ENCODE data around the gene YY2. TPM values are rescaled to one million over a fixed set of nuclear protein-coding genes. Genes with fewer than 3 reads are reported as not detected.

The YY2 gene
- total and polyA plus RNA-seq, 8 donors, result 1.6 to 4.9 (median 4.6) TPM

GRCh38 chrX:21907260-21907659, 51.5 kb downstream of the YY2 start:
- Histone ChIP-seq H3K27ac (no peak overlapping the region), H3K36me3 (no peaks in the 10 kb centered on the region), H3K9me3 (no peaks in the 10 kb centered on the region), H3K4me3 (no peak overlapping the region), H3K4me1 (no peaks in the 10 kb centered on the region), H3K27me3 (no peaks in the 10 kb centered on the region)
- DNase-seq, result no peak
- ATAC-seq, result no peak
- TF ChIP-seq CTCF (IDR thresholded peaks at IDR 0.05), result no peak
- intact Hi-C loops (cut with DNase I), result no loop called here

Other genes starting within 250 kb of the YY2 start
- not detected for gene KLHL34, start 197.7 kb upstream of the YY2 start, total RNA-seq
- under 1 TPM; 0.10 to 0.37 (median 0.23) TPM for gene KLHL34, start 197.7 kb upstream of the YY2 start, polyA plus RNA-seq (ENCODE audit: insufficient read length in 6 of 6)
- gene SMPX, start 97.9 kb upstream of the YY2 start, total RNA-seq, result not detected
- gene SMPX, start 97.9 kb upstream of the YY2 start, polyA plus RNA-seq (ENCODE audit: insufficient read length in 6 of 6), result 1 to 10 TPM; 3.2 to 10.0 (median 7.7) TPM
- 10 to 100 TPM; 14.5 to 14.7 TPM for gene MBTPS2, start 16.4 kb upstream of the YY2 start, total RNA-seq
- 10 to 100 TPM; 22.6 to 26.5 (median 24.2) TPM for gene MBTPS2, start 16.4 kb upstream of the YY2 start, polyA plus RNA-seq (ENCODE audit: insufficient read length in 6 of 6)
- 10 to 100 TPM; 68.6 to 80.4 TPM for gene SMS, start 84.7 kb downstream of the YY2 start, total RNA-seq
- 100 to 1,000 TPM in 5 of 6 donors, 10 to 100 TPM in 1; 97.8 to 119 (median 112) TPM for gene SMS, start 84.7 kb downstream of the YY2 start, polyA plus RNA-seq (ENCODE audit: insufficient read length in 6 of 6)
- gene PHEX, start 176.3 kb downstream of the YY2 start, total RNA-seq, result 1 to 10 TPM; 4.2 to 5.8 TPM
- gene PHEX, start 176.3 kb downstream of the YY2 start, polyA plus RNA-seq (ENCODE audit: insufficient read length in 6 of 6), result 10 to 100 TPM in 3 of 6 donors, 1 to 10 TPM in 3; 6.4 to 21.6 (median 9.6) TPM

Data from left lung (tissue), 10 donors.